HG02571 (cell line): Measurements from ENCODE around the gene IL36B.
"Not testable (repeated sequence)": the region's sequence is repeated elsewhere in the genome, so short reads cannot be mapped to it uniquely, and the experiment has no call there.

Source experiments
- ATAC-seq: cut with Tn5 transposase; IDR thresholded peaks from one replicate; pipeline ENCODE4 v1.9.1; 2021; ENCODE audit warnings: mild to moderate bottlenecking, moderate library complexity; ENCODE audit not compliant: unreplicated experiment

Gene IL36B

GRCh38 chr2:113052396-113052917 is at the start of gene IL36B:
TSS of gene IL36B (minus strand) at chr2:113052867.
- ATAC-seq, result no peak

DNA sequence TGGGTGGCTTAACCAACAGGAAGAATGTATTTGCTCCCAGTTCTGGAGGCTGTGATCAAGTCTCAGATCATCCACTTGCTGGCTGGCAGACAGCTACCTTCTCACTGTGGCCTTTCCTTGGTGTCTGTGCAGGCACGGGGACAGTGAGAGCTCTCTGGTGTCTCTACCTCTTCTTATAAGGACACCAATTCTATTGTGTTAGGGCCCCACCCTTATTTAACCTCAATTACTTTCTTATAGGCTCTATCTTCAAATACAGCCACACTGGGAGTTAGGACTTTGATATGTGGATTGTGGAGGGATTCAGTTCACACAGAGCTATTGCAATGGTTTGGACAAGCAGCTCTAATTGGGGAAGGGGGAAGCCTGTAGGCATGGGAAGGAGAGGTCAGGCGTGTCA is 49.5 kb upstream of the IL36B start:
- no peak for ATAC-seq

DNA sequence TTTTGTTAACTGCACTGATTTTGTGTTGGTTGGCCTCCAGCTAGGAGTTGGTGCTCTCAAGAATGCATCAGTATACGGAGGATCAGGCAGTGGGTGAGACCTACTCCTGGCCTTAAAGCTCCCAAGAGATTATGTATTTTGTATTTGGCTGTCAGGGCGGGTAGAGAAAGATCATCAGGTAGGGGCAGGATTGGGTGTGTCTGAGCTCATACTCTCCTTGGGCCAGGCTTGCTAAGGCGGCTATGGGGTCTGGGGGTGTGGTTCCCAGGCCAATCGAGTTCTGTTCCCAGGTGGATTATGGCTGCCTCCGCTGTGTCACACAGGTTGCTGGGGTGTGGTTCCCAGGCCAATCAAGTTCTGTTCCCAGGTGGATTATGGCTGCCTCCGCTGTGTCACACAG is 45.9 kb upstream of the IL36B start:
- ATAC-seq, result no peak

- ATAC-seq, result peak; percentile 50
Observed at GRCh38 chr2:113098041-113098440, 45.4 kb upstream of the IL36B start.

GRCh38 chr2:113096842-113097618 is 44.4 kb upstream of the IL36B start:
- not testable (repeated sequence) for ATAC-seq

DNA sequence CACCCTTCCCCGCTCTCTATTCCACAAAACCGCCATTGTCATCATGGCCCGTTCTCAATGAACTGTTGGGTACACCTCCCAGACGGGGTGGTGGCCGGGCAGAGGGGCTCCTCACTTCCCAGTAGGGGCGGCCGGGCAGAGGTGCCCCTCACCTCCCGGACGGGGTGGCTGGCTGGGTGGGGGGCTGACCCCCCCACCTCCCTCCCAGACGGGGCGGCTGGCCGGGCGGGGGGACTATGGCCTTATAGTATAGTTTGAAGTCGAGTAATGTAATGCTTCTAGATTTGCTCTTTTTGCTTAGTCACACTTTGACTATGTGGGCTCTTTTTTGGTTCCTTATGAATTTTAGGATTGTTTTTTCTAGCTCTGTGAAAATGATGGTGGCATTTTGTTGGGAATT is 43.6 kb upstream of the IL36B start:
- ATAC-seq, result not testable (repeated sequence)

DNA sequence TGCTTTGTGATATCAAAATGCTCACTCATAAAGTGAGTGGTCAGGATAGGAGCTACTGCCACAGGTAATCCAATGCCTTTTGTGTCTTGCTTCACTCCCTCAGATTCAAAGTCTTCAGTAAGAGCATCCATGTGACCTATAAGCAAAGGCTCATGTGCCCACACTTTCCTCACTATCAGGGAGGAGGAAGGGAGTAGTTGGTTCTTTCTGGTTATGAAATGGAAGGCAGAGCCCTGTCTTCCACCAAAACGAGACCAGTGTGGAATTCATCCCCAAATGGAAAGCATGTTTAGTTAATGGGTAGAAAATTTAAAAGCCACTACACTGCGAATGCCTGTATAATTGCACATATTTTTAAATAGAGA is 40.9 kb upstream of the IL36B start:
- no peak for ATAC-seq

GRCh38 chr2:113092864-113093612 is 40.4 kb upstream of the IL36B start:
- ATAC-seq, result no peak

DNA sequence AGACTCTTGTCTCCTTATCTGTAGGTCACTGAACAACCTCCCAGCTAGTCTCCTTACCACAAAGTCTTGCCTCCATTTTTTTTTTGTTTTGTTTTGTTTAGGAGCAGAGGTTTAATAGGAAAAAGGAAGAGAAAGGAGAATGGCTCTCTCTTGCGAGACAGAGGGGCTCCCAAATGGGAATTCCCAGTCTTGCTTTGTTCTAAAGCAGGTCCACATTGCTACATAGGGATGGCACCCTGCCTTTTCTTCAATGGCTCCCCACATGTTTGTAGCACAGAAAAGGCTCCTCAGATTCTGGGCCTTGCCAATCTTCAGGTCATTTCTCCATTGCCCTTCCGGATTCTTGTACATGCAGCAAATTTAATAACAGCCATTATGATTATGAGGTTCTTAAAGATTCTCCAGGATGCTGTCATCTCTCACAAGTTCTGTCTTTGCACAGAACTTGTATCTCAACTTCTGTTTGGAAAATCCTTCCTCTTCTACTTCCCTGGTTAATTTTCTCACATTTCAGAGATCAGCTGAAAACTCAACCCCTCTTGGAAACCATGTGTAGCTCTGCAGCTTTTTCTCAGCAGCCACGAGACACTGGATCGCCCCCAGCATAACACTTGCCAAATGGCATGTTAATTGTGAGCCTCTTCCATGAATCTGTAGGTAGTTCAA is 38.7 kb upstream of the IL36B start:
- no peak for ATAC-seq

GRCh38 chr2:113089916-113090315 is 37.2 kb upstream of the IL36B start:
- no peak for ATAC-seq

DNA sequence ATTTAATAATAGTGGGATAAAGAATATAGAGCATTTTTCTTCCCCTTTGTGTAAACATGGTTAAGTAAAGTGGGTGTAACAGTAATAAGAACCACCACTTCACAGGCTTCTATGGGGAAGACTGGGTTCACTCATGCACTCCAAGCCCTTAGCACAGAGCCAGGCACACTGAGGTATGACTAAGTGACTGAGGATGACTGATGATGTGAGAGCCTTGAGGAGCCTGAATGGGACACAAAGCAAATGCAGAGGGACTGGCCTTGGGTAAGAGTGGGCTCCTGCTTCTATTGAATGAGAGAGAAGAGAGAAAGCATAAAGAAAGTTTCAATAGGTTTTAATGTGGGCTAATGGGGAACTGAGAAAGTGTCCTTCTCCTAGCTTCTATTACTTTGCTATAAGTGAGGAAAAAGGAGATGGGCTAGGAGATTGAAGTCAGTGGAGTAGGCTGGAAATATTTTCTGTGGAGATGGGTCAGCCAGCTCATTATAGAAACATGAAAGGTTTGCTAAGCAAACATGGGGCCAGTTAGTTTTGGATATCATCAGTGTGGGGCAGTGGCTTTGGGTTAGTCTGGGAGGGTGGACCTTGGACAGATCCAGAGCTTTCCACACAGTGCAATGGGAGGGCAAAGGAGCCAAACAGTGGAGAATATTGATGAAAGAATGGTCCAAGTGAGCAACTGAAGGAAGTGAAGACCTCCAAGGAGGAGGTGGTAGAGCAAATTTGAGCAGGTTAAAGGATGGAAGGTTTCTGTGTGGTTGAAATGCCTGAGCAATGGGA is 35.7 kb upstream of the IL36B start:
- ATAC-seq, result no peak

DNA sequence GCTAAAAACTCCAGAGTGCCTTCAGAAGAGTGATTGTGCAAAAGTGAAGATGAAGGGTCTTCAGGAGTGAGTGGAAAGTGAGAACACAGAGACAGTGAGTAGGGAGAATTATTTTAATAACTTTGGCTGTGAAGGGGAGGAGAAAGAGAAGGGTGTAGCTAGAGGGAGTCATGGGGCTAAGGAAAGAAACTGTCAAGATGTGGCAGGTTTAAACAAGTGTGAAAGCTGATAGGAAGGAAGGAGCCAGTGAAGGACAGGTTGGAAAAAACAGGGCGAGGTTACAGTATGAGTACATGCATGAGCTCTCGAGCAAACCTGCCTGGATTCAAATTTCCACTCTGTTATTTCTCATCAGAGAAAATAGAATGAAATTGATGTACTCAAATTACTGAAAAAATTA is 32.9 kb upstream of the IL36B start:
- ATAC-seq, result no peak

DNA sequence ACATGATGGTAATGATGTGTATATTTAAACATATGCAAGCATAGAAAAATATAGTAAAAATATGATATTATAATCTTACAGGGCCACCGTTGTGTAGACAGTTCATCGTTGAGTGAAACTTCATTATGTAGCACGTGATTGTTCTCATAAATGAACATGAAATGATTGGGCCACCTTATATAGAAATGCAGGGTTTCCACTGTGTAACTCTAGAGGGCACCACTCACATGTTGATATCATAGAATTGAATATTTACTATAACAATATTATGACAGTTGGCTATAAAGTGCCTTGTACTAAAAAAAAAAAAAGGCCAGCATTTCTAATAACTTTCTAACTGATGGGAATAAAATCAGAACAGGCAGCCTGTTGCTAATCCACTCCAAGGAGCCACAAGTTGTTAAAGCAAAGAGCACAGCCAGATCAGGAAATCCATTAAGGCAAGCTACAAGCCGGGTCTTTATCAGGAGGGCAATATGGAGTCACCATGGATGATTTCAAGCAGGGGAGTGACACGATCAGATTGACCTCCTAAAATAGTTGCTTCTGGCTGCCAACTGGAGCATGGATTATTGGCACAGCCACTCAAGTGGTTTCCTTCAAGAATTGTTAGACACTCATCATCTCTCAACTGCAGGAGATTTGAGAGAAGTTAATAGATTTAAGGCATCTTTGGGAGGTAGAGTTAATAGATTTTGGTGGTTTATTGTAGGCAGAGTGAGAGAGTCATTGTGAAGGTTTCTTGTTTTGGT is 31.8 kb upstream of the IL36B start:
- no peak for ATAC-seq

GRCh38 chr2:113083296-113083695 is 30.6 kb upstream of the IL36B start:
- no peak for ATAC-seq

DNA sequence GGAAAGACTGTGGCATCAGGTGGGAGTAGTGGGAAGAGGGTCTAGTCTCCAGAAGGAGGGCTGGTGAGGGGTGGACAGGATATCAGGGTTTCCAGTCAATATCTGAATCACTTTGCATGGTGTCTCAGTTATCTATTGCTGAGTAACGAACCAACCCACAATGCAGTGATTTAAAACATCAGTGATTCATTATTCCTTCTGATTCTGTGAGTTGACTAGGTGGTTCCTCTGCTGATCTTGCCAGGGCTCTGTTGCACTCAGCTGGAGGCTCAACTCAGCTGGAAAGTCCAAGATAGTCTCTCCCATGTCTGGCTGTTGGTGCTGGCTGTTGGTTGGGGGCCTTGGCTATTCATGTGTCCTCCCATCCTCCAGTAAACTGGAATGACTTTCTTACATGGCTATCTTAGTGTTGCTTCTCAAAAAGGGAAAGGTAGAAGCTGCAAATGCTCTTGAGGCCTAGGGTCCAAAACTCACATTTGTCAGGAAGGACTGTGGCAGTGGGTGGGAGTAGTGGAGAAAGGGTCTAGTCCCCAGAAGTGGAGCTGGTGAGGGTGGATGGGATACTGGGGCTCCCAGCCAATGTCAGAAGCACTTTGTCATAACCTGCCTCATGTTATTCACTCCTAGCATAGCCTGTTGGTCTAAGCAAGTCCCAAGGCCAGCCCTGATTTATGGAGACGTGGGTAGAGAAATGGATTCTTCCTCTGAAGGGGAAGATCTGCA is 29.0 kb upstream of the IL36B start:
- ATAC-seq, result no peak

DNA sequence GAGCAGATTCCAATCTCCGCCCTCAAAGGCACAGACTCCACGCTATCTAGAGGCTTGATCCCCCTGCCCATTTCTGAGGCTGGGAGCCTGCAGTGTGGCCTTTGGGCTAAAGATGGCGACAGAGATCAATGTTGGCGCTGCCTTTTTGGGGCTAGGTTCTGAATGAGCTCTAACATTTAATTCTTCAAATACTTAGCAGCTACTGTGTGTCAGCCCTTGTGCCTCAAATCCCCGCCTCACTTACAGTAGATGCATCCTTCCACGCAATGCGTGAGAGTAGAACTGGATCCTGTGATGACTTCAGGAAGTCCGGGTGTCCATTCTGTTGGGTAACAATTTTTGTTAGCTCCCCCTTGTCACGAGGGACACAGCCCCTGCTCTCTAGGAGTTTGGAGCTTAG is 27.5 kb upstream of the IL36B start:
- ATAC-seq, result no peak

DNA sequence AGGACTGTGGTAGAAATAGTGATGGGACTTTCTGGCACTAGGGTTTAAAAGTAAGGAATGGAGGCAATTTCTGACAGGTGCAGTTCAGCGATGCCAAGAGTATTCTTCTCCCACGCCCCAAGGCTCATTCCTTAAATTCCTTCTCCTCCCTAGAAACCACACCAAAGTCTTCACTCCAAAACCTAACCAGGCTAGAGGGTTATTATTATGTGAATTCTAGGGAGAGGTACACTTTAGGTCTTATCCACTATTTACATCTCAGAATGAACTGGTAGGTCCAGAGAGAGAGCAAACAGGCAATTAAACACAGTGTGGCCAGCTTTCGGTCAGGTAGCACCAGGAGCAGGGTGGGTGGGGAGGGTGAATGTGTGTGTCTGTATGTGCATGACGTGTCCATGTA is 26.5 kb upstream of the IL36B start:
- no peak for ATAC-seq

GRCh38 chr2:113078350-113078839 is 25.7 kb upstream of the IL36B start:
- no peak for ATAC-seq

DNA sequence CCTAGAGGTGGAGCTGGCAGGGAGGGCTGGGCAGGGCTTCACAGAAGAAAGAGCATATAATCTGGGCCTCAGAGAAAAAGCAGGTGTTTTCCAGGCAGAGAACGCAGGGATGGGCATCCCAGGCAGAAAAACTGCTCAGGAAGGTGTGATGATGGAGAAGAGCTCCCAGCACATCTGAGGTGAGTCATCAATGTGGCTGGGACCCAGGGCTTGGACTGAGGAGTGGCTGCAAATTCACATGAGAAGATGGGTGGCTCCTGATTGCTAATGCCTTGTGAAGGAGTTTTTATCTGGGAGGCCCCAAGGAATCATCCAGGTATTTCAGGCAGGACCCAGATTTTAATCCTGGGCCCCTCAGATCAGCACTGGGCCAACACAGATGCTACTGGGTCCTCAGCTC is 25.3 kb upstream of the IL36B start:
- ATAC-seq, result no peak
